H9 (cell line): Measurements from ENCODE around the gene FAM81A. TPM values are rescaled to one million over a fixed set of nuclear protein-coding genes. Genes with fewer than 3 reads are reported as not detected.

Experiments used
- DNase-seq: peaks from one replicate; pipeline ENCODE4 v3.0.0-alpha.2; 2017
- H2AFZ ChIP-seq: one replicate; pipeline ENCODE4 v1.6.1; 2013; ENCODE audit warnings: mild to moderate bottlenecking, low read length, control low read depth, moderate library complexity
- H2AK5ac ChIP-seq: 2 replicates; pipeline ENCODE4 v1.6.1; 2013; ENCODE audit warnings: low read length, control low read depth, mixed read lengths; ENCODE audit not compliant: insufficient read length
- H2BK120ac ChIP-seq: one replicate; pipeline ENCODE4 v1.6.1; 2013; ENCODE audit warnings: low read depth, mild to moderate bottlenecking, low read length, control low read depth, inconsistent platforms; ENCODE audit not compliant: poor library complexity, severe bottlenecking
- H2BK12ac ChIP-seq: 2 replicates; pipeline ENCODE4 v1.6.1; 2013; ENCODE audit warnings: low read length, control low read depth, mixed read lengths, low read depth; ENCODE audit not compliant: insufficient read length
- H2BK15ac ChIP-seq: 2 replicates; pipeline ENCODE4 v1.6.1; 2013; ENCODE audit warnings: low read depth, low read length, control low read depth
- H2BK20ac ChIP-seq: one replicate; pipeline ENCODE4 v1.6.1; 2013; ENCODE audit warnings: low read depth, mild to moderate bottlenecking, low read length, control low read depth, inconsistent platforms; ENCODE audit not compliant: poor library complexity, severe bottlenecking
- H2BK5ac ChIP-seq: 2 replicates; pipeline ENCODE4 v1.6.1; 2013; ENCODE audit warnings: low read length, control low read depth, mixed read lengths; ENCODE audit not compliant: insufficient read length
- H3K14ac ChIP-seq: 2 replicates; pipeline ENCODE4 v1.6.1; 2013; ENCODE audit warnings: low read length, control low read depth; ENCODE audit not compliant: insufficient read depth
- H3K18ac ChIP-seq: 2 replicates; pipeline ENCODE4 v1.6.1; 2013; ENCODE audit warnings: low read depth, mild to moderate bottlenecking, mixed read lengths, low read length, control low read depth; ENCODE audit not compliant: insufficient read length
- H3K23ac ChIP-seq: 2 replicates; pipeline ENCODE4 v1.6.1; 2013; ENCODE audit warnings: low read length, control low read depth, mixed read lengths, low read depth; ENCODE audit not compliant: insufficient read length
- H3K23me2 ChIP-seq: 2 replicates; pipeline ENCODE4 v1.6.1; 2013; ENCODE audit warnings: low read depth, mild to moderate bottlenecking, mixed read lengths, low read length, control low read depth; ENCODE audit not compliant: insufficient read length, poor library complexity, severe bottlenecking
- H3K27ac ChIP-seq: 2 replicates; pipeline ENCODE4 v1.5.1; 2013; ENCODE audit warnings: low read length, control low read depth, mixed read lengths, low read depth; ENCODE audit not compliant: insufficient read length
- H3K27me3 ChIP-seq: 2 replicates; pipeline ENCODE4 v1.6.1; 2013; ENCODE audit warnings: low read length, control low read depth, inconsistent platforms; ENCODE audit not compliant: insufficient read depth
- H3K4ac ChIP-seq: 2 replicates; pipeline ENCODE4 v1.6.1; 2013; ENCODE audit warnings: low read depth, mild to moderate bottlenecking, control low read depth, inconsistent platforms, low read length, moderate library complexity
- H3K4me1 ChIP-seq: 2 replicates; pipeline ENCODE4 v1.6.1; 2013; ENCODE audit warnings: low read length, control low read depth, inconsistent platforms; ENCODE audit not compliant: insufficient read depth
- H3K4me2 ChIP-seq: 2 replicates; pipeline ENCODE4 v1.6.1; 2013; ENCODE audit warnings: low read length, control low read depth, mixed read lengths; ENCODE audit not compliant: insufficient read length, insufficient read depth
- H3K56ac ChIP-seq: 2 replicates; pipeline ENCODE4 v1.6.1; 2013; ENCODE audit warnings: low read depth, mild to moderate bottlenecking, mixed read lengths, low read length, control low read depth; ENCODE audit not compliant: insufficient read length
- H3K79me1 ChIP-seq: 2 replicates; pipeline ENCODE4 v1.6.1; 2013; ENCODE audit warnings: low read depth, mild to moderate bottlenecking, moderate library complexity, low read length, control low read depth, inconsistent platforms; ENCODE audit not compliant: insufficient read depth, poor library complexity, severe bottlenecking
- H3K79me2 ChIP-seq: 2 replicates; pipeline ENCODE4 v1.6.1; 2013; ENCODE audit warnings: low read length, control low read depth, inconsistent platforms; ENCODE audit not compliant: insufficient read depth
- H3K9ac ChIP-seq: 2 replicates; pipeline ENCODE4 v1.6.1; 2013; ENCODE audit warnings: low read length, control low read depth, mixed read lengths; ENCODE audit not compliant: insufficient read length; ENCODE audit errors: extremely low read depth
- H3K9me3 ChIP-seq: one replicate; pipeline ENCODE4 v1.6.1; 2013; ENCODE audit warnings: low read depth, low read length, inconsistent platforms; ENCODE audit not compliant: control insufficient read depth
- H3T11ph ChIP-seq: one replicate; pipeline ENCODE4 v1.6.1; 2013; ENCODE audit warnings: mild to moderate bottlenecking, low read length, control low read depth, inconsistent platforms
- H4K20me1 ChIP-seq: one replicate; pipeline ENCODE4 v1.6.1; 2013; ENCODE audit not compliant: control insufficient read depth, insufficient read length, insufficient read depth
- H4K5ac ChIP-seq: 2 replicates; pipeline ENCODE4 v1.6.1; 2013; ENCODE audit warnings: low read depth, mild to moderate bottlenecking, mixed read lengths, low read length, control low read depth; ENCODE audit not compliant: insufficient read length
- H4K8ac ChIP-seq: replicated peaks from 2 replicates; pipeline ENCODE4 v1.6.1; 2013; ENCODE audit warnings: low read length, control low read depth, mixed read lengths, low read depth; ENCODE audit not compliant: insufficient read length
- H4K91ac ChIP-seq: 2 replicates; pipeline ENCODE4 v1.6.1; 2013; ENCODE audit warnings: low read depth, mild to moderate bottlenecking, moderate library complexity, mixed read lengths, low read length, control low read depth; ENCODE audit not compliant: insufficient read length
- H3K27ac Mint-ChIP-seq, 3 experiments: 2 replicates in 2 of 3; 3 replicates in 1 of 3; pipeline ENCODE4 v1.8.0; 2020 to 2021; ENCODE audit warnings: mixed read lengths in 3 of 3, mild to moderate bottlenecking in 1 of 3, moderate library complexity in 1 of 3
- H3K27me3 Mint-ChIP-seq: 2 replicates; pipeline ENCODE4 v1.8.0; 2021; ENCODE audit warnings: low read depth, mild to moderate bottlenecking, moderate library complexity, mixed read lengths
- H3K36me3 Mint-ChIP-seq, 3 experiments: 2 replicates in 2 of 3; 3 replicates in 1 of 3; pipeline ENCODE4 v1.8.0; 2020 to 2021; ENCODE audit warnings: low read depth in 3 of 3, mixed read lengths in 3 of 3; ENCODE audit not compliant: insufficient read depth in 1 of 3
- H3K4me1 Mint-ChIP-seq, 2 experiments: 2 replicates each; pipeline ENCODE4 v1.8.0; 2020; ENCODE audit warnings: mixed read lengths in 2 of 2
- H3K4me3 Mint-ChIP-seq, 2 experiments: 2 replicates in 1 of 2; 3 replicates in 1 of 2; pipeline ENCODE4 v1.8.0; 2020 to 2021; ENCODE audit warnings: mild to moderate bottlenecking in 2 of 2, mixed read lengths in 2 of 2, moderate library complexity in 1 of 2
- H3K9me3 Mint-ChIP-seq, 2 experiments: 2 replicates in 1 of 2; 3 replicates in 1 of 2; pipeline ENCODE4 v1.8.0; 2020; ENCODE audit warnings: mild to moderate bottlenecking in 2 of 2, mixed read lengths in 2 of 2, moderate library complexity in 1 of 2
- CTCF ChIP-seq: fragments of 200-600 bp; sonication (generic); conservative IDR thresholded peaks from 3 replicates; pipeline ENCODE4 v1.8.0; 2021; ENCODE audit warnings: antibody characterized with exemption, mild to moderate bottlenecking
- WGBS: extraction: QIAGEN DNeasy Blood & Tissue Kit; methylation state at CpG from one replicate; pipeline ENCODE4 v1.1.7; 2013; ENCODE audit warnings: missing lambda C conversion rate, low lambda C conversion rate, mixed read lengths; ENCODE audit not compliant: insufficient read length; ENCODE audit errors: extremely low coverage; 5-methylcytosine and 5-hydroxymethylcytosine counted together
- total RNA-seq: library from RNA; stranded (reverse); gene quantifications from 2 replicates; pipeline ENCODE4 v1.2.1, GENCODE V29; 2021

The FAM81A gene
- total RNA-seq, 1 experiment from 2014 or later = 1.7 TPM

- H3K27ac Mint-ChIP-seq = no peak overlapping the region
- no peak overlapping the region for H3T11ph ChIP-seq
- H2BK20ac ChIP-seq = no peak overlapping the region
- H3K79me1 ChIP-seq = no peaks in the 10 kb centered on the region
- no peak overlapping the region for H3K18ac ChIP-seq
- no peak overlapping the region for H2BK120ac ChIP-seq
- peak overlapping the region; percentile 92 for H3K4me2 ChIP-seq
- no peak overlapping the region for H4K8ac ChIP-seq
- H3K4me3 Mint-ChIP-seq = peak overlapping the region; percentile 77 to 90
- H4K91ac ChIP-seq = no peak overlapping the region
- no peak overlapping the region for H3K9ac ChIP-seq
- H4K5ac ChIP-seq = no peak overlapping the region
- H3K27me3 Mint-ChIP-seq = peaks cover 81% of the 10 kb centered on the region
- no peaks in the 10 kb centered on the region for H3K79me2 ChIP-seq
- H3K4me1 ChIP-seq = no peaks in the 10 kb centered on the region
- peaks cover 26% of the 10 kb centered on the region for H3K27me3 ChIP-seq
- no peak overlapping the region for H2AK5ac ChIP-seq
- no peak for TF ChIP-seq CTCF
- no peak overlapping the region for H3K4ac ChIP-seq
- DNase-seq = no peak
- no peaks in the 10 kb centered on the region for H3K9me3 Mint-ChIP-seq
- H3K14ac ChIP-seq = no peak overlapping the region
- no peak overlapping the region for H2BK5ac ChIP-seq
- H2AFZ ChIP-seq = no peak overlapping the region
- no peaks in the 10 kb centered on the region for H3K9me3 ChIP-seq
- WGBS = no CpG with 5 or more reads among the region's 30 CpGs
- H2BK15ac ChIP-seq = no peak overlapping the region
- H3K23ac ChIP-seq = no peak overlapping the region
- no peak overlapping the region for H2BK12ac ChIP-seq
- H4K20me1 ChIP-seq = no peaks in the 10 kb centered on the region
- peaks cover 13% of the 10 kb centered on the region for H3K23me2 ChIP-seq
- H3K27ac ChIP-seq = no peak overlapping the region
- peaks cover 14 to 15% of the 10 kb centered on the region in 2 experiments for H3K4me1 Mint-ChIP-seq
- no peak overlapping the region for H3K56ac ChIP-seq
- H3K36me3 Mint-ChIP-seq = no peaks in the 10 kb centered on the region; a peak in 1 of 7 replicates
Observed at GRCh38 chr15:59437142-59437816, 707 bp upstream of the FAM81A start.
